ENCODE measurements around the gene ZNF217.
"Not testable (repeated sequence)": the region's sequence is repeated elsewhere in the genome, so short reads cannot be mapped to it uniquely, and the experiment has no call there.

DNA sequence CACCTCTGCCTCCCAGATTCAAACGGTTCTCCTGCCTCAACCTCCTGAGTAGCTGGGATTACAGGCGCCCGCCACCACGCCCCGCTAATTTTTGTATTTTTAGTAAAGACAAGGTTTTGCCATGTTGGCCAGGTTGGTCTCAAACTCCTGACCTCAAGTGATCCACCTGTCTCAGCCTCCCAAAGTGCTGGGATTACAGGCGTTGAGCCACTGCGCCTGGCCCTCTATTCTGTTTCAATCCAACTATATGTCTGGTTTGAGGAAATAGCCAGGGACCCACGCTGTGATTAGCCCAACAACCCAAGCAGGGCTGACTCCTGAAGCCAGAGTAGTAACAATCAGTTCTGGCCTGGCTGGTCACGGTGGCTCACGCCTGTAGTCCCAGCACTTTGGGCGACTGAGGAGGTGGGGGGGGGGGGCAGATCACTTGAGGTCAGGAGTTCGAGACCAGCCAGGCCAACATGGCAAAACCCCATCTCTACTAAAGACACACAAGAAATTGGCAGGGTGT lies 24.9 kb upstream of the ZNF217 start:
- not testable (repeated sequence) for TF ChIP-seq ZNF274 (IDR thresholded peaks at IDR 0.05; ENCODE audit: low read depth, low read length); YY1 (IDR thresholded peaks at IDR 0.05; ENCODE audit: insufficient read depth, insufficient read length); SUZ12 (IDR thresholded peaks at IDR 0.05; ENCODE audit: extremely low read depth, insufficient read depth, insufficient read length)

All from NT2/D1 (cell line).